ACC112 (cell line): ENCODE results near the gene PRSS33.

Experiments used
- H2AFZ ChIP-seq: fragments of 200-600 bp; sonication (generic); one replicate; pipeline ENCODE4 v1.6.0; 2017; ENCODE audit warnings: antibody characterized with exemption, low read length; ENCODE audit not compliant: unreplicated experiment
- H3K27ac ChIP-seq: fragments of 200-600 bp; sonication (generic); 2 replicates; pipeline ENCODE4 v1.5.1; 2014; ENCODE audit warnings: low read depth, mild to moderate bottlenecking, antibody characterized with exemption, low read length, moderate library complexity
- H3K27me3 ChIP-seq: fragments of 200-600 bp; sonication (generic); 2 replicates; pipeline ENCODE4 v1.6.1; 2014; ENCODE audit warnings: mild to moderate bottlenecking, antibody characterized with exemption, low read length, moderate library complexity, mixed read lengths; ENCODE audit not compliant: insufficient read depth
- H3K36me3 ChIP-seq: fragments of 200-600 bp; sonication (generic); 2 replicates; pipeline ENCODE4 v1.6.1; 2016; ENCODE audit warnings: mild to moderate bottlenecking, antibody characterized with exemption, low read length, moderate library complexity, mixed read lengths; ENCODE audit not compliant: insufficient read depth
- H3K4me1 ChIP-seq: fragments of 200-600 bp; sonication (generic); one replicate; pipeline ENCODE4 v1.6.1; 2016; ENCODE audit warnings: low read length, mixed read lengths; ENCODE audit not compliant: insufficient read depth, unreplicated experiment, control insufficient read depth
- H3K4me3 ChIP-seq: fragments of 200-600 bp; sonication (generic); 2 replicates; pipeline ENCODE4 v1.5.1; 2014; ENCODE audit warnings: mild to moderate bottlenecking, low read depth, low read length
- H3K79me2 ChIP-seq: fragments of 200-600 bp; sonication (generic); one replicate; pipeline ENCODE4 v1.6.0; 2016; ENCODE audit warnings: low read length; ENCODE audit not compliant: control insufficient read depth, unreplicated experiment, insufficient read depth

The PRSS33 gene

GRCh38 chr16:2811703-2812471 lies 24.5 kb upstream of the PRSS33 start:
- Histone ChIP-seq H3K4me1 (no peaks in the 10 kb centered on the region), H3K4me3 (no peak overlapping the region), H3K36me3 (no peaks in the 10 kb centered on the region), H3K27me3 (peaks cover 43% of the 10 kb centered on the region), H2AFZ (no peak overlapping the region), H3K27ac (no peak overlapping the region), H3K79me2 (no peaks in the 10 kb centered on the region)

- no peak overlapping the region for H3K27ac ChIP-seq
- no peaks in the 10 kb centered on the region for H3K79me2 ChIP-seq
- H3K36me3 ChIP-seq = no peaks in the 10 kb centered on the region
- H3K4me1 ChIP-seq = no peaks in the 10 kb centered on the region
- no peak overlapping the region for H3K4me3 ChIP-seq
- H3K27me3 ChIP-seq = peaks cover 55% of the 10 kb centered on the region
- no peak overlapping the region for H2AFZ ChIP-seq
Measured at GRCh38 chr16:2810651-2811050, 23.3 kb upstream of the PRSS33 start.

DNA sequence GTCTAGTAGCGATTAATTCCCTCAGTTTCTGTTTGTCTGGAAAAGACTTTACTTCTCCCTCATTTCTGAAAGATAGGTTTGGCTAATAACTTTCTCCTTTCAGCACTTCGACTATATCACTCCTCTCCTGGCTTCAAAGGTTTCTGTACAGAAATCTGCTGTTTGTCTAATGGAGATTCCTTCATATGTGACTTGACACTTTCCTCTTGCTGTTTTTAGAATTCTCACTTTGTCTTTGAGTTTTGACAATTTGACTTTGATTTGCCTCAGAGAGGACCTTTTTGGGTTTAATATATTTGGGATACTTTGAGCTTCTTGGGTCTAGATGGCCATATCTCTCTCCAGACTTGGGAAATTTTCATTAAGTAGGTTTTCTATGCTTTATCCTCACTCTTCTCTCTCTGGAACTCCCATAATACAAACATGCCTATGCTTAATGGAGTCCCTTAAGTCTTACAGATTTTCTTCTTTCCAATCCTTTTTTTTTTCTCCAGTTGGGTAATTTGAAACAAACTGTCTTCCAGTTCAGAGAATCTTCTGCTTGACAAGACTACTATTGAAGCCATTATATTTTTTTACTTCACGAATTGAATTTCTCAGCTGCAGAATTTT lies 21.9 kb upstream of the PRSS33 start:
- Histone ChIP-seq H3K27me3 (peaks cover 67% of the 10 kb centered on the region), H3K79me2 (no peaks in the 10 kb centered on the region)

GRCh38 chr16:2808181-2808580 lies 20.8 kb upstream of the PRSS33 start:
- H3K4me1 ChIP-seq = no peaks in the 10 kb centered on the region
- no peak overlapping the region for H3K4me3 ChIP-seq
- peaks cover 74% of the 10 kb centered on the region for H3K27me3 ChIP-seq
- no peaks in the 10 kb centered on the region for H3K36me3 ChIP-seq
- H3K27ac ChIP-seq = no peak overlapping the region
- no peak overlapping the region for H2AFZ ChIP-seq
- no peaks in the 10 kb centered on the region for H3K79me2 ChIP-seq

More for the DNA sequence above, 21.9 kb upstream of the PRSS33 start:
- H3K4me3 ChIP-seq = no peak overlapping the region
- H3K36me3 ChIP-seq = no peaks in the 10 kb centered on the region
- no peak overlapping the region for H3K27ac ChIP-seq
- H3K4me1 ChIP-seq = no peaks in the 10 kb centered on the region
- no peak overlapping the region for H2AFZ ChIP-seq

DNA sequence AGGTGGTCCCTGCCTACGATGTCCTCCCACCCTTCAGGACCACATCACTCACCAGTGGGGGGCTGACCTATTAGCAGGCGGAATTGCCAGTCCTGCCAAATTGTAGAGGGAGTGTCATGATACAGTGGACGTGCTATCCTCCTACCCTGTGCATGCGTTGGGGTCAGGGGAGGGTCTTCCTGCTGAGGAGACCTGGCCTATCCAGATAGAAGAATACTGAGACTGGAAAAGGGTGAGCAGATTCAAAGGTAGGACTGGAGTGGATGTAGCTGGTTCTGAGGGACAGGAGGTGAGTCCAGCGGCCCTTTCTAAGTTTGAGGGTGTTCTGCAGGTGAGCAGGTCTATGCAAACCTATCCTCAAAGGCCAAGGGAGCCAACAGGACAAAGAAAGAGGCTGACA lies 18.9 kb upstream of the PRSS33 start:
- Histone ChIP-seq H3K36me3 (no peaks in the 10 kb centered on the region), H3K27ac (no peak overlapping the region), H3K79me2 (no peaks in the 10 kb centered on the region), H3K4me1 (no peaks in the 10 kb centered on the region), H2AFZ (no peak overlapping the region), H3K4me3 (no peak overlapping the region), H3K27me3 (peaks cover 63% of the 10 kb centered on the region)

DNA sequence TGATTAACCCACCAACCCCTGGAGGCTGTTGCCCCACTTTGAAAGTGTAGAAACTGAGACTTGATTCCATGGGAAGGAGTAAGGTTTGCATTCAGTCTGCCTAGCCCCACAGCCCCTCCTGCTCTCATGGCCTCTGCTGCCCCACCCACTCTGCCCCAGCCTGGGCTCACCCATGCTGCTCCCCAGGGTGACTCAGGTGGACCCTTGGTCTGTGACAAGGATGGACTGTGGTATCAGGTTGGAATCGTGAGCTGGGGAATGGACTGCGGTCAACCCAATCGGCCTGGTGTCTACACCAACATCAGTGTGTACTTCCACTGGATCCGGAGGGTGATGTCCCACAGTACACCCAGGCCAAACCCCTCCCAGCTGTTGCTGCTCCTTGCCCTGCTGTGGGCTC lies 17.4 kb upstream of the PRSS33 start:
- H3K79me2 ChIP-seq = no peaks in the 10 kb centered on the region
- H3K4me1 ChIP-seq = no peaks in the 10 kb centered on the region
- no peaks in the 10 kb centered on the region for H3K36me3 ChIP-seq
- H3K27me3 ChIP-seq = peaks cover 49% of the 10 kb centered on the region
- no peak overlapping the region for H3K4me3 ChIP-seq
- no peak overlapping the region for H2AFZ ChIP-seq
- H3K27ac ChIP-seq = no peak overlapping the region

- Histone ChIP-seq H3K4me3 (no peak overlapping the region), H3K36me3 (no peaks in the 10 kb centered on the region), H3K27me3 (peaks cover 39% of the 10 kb centered on the region), H3K4me1 (no peaks in the 10 kb centered on the region), H3K27ac (no peak overlapping the region), H3K79me2 (no peaks in the 10 kb centered on the region), H2AFZ (no peak overlapping the region)
Measured at GRCh38 chr16:2803545-2804195, 16.3 kb upstream of the PRSS33 start.

DNA sequence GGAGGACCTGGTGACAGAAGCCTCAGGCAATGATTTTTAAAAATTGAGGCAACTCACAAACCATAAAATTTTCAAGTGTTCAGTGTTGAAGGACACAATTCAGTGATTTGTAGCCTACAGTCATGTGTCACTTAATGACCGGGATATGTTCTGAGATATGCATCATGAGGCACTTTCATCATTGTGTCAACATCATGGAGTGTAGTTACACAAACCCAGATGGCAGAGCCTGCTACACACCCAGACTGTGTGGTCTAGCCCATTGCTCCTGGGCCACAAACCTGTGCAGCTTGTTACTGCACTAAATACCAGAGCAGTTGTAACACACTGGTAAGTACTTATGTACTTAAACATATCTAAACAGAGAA lies 12.5 kb upstream of the PRSS33 start:
- Histone ChIP-seq H3K36me3 (no peaks in the 10 kb centered on the region), H3K4me1 (peaks cover 11% of the 10 kb centered on the region), H3K79me2 (no peaks in the 10 kb centered on the region), H3K27me3 (peaks cover 11% of the 10 kb centered on the region; the same call in 1 of the 2 replicates), H3K4me3 (no peak overlapping the region), H3K27ac (no peak overlapping the region), H2AFZ (no peak overlapping the region)

DNA sequence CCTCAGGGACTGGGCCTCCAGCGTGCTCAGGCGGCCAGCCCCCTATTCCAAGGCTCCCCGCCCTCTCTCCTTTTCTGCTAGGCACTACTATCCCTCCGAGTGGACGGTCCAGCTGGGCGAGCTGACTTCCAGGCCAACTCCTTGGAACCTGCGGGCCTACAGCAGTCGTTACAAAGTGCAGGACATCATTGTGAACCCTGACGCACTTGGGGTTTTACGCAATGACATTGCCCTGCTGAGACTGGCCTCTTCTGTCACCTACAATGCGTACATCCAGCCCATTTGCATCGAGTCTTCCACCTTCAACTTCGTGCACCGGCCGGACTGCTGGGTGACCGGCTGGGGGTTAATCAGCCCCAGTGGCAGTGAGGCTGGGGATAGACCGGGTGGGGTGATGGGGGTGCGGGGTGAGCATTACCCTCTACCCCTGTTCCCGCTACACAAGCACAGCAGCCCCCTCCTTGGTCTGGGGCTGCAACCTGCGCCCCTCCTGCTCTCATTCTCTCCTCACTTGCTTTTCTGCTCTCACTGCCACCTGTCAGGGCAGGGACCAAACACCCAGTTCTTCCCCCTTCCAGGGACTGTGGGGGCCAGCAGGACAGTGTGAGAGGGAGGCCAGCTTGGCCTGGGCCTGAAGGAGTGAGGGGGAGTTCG lies 12.0 kb upstream of the PRSS33 start:
- H3K27ac ChIP-seq = no peak overlapping the region
- H3K4me3 ChIP-seq = no peak overlapping the region
- peaks cover 7% of the 10 kb centered on the region; the same call in 1 of the 2 replicates for H3K27me3 ChIP-seq
- no peaks in the 10 kb centered on the region for H3K36me3 ChIP-seq
- H3K79me2 ChIP-seq = no peaks in the 10 kb centered on the region
- no peak overlapping the region for H2AFZ ChIP-seq
- peaks cover 16% of the 10 kb centered on the region for H3K4me1 ChIP-seq

DNA sequence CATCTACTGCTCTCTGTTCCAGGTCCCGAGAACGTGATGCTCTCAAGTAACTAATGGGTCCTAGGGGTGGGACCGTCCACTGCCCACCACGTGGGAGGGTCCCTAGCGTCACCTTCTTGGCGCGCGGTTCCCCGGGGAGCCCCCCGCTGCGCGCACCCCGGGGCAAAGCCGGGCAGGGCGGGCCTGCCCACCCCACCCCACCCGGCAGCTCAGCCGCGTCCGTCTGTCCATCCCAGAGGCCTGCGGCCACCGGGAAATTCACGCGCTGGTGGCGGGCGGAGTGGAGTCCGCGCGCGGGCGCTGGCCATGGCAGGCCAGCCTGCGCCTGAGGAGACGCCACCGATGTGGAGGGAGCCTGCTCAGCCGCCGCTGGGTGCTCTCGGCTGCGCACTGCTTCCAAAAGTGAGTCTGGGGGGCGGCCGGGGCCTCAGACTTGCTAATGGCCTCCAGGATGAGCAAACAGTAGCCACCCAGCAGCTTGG lies 11.4 kb upstream of the PRSS33 start:
- Histone ChIP-seq H3K27me3 (peaks cover 2% of the 10 kb centered on the region; the same call in 1 of the 2 replicates), H3K4me1 (peaks cover 19% of the 10 kb centered on the region), H3K27ac (no peak overlapping the region), H3K36me3 (no peaks in the 10 kb centered on the region), H3K79me2 (no peaks in the 10 kb centered on the region), H3K4me3 (no peak overlapping the region), H2AFZ (no peak overlapping the region)
